Caco-2 (cell line): ENCODE measurements around the gene DNAH2. TPM values are rescaled to one million over a fixed set of nuclear protein-coding genes. Genes with fewer than 3 reads are reported as not detected.

Source experiments
- BruUV-seq: library from RNA; stranded (reverse); fragments of 400-500 nt; replicated peaks from 2 replicates; lab custom pipeline; 2021; lab: Mats Ljungman, UMichigan
- CTCF ChIA-PET: fragments of 300-600 bp; sonication (Branson Sonifier 250); formaldehyde crosslinking; loops from one replicate; lab custom pipeline; 2022; ENCODE audit warnings: antibody characterized with exemption; lab: Charles Lee
- POLR2A ChIA-PET: fragments of 300-600 bp; sonication (Branson Sonifier 250); formaldehyde crosslinking; loops from one replicate; lab custom pipeline; 2022; ENCODE audit warnings: antibody characterized with exemption; lab: Charles Lee
- DNase-seq, 2 experiments: peaks; one replicate each; pipeline versions ENCODE4 v3.0.0 to v3.0.0-alpha.2; 2020 to 2022
- H3K27me3 ChIP-seq: replicated peaks from 2 replicates; pipeline ENCODE4 v1.6.0; 2011; ENCODE audit warnings: low read length; ENCODE audit not compliant: control insufficient read depth, insufficient read depth
- H3K36me3 ChIP-seq: 2 replicates; pipeline ENCODE4 v1.5.1; 2011; ENCODE audit warnings: low read length; ENCODE audit not compliant: control insufficient read depth, insufficient read depth
- H3K4me1 ChIP-seq: fragments of 250-450 bp; sonication (Bioruptor Pico); 2 replicates; pipeline ENCODE4 v1.5.1; 2020; ENCODE audit warnings: mild to moderate bottlenecking
- H3K4me3 ChIP-seq: 2 replicates; pipeline ENCODE4 v1.5.1; 2011; ENCODE audit warnings: low read depth, mild to moderate bottlenecking, control low read depth, low read length
- H3K9me3 ChIP-seq: fragments of 250-450 bp; sonication (Bioruptor Pico); 2 replicates; pipeline ENCODE4 v1.5.1; 2020; ENCODE audit warnings: mild to moderate bottlenecking, moderate library complexity
- H3K27ac Mint-ChIP-seq: one replicate; pipeline ENCODE4 v1.8.0; 2022; ENCODE audit warnings: mixed read lengths; ENCODE audit not compliant: unreplicated experiment
- H3K27me3 Mint-ChIP-seq: one replicate; pipeline ENCODE4 v1.8.0; 2022; ENCODE audit warnings: mixed read lengths; ENCODE audit not compliant: insufficient read depth, unreplicated experiment
- H3K36me3 Mint-ChIP-seq: one replicate; pipeline ENCODE4 v1.8.0; 2022; ENCODE audit warnings: mild to moderate bottlenecking, mixed read lengths; ENCODE audit not compliant: insufficient read depth, unreplicated experiment
- H3K4me1 Mint-ChIP-seq: one replicate; pipeline ENCODE4 v1.8.0; 2022; ENCODE audit warnings: low read depth, mixed read lengths; ENCODE audit not compliant: unreplicated experiment
- H3K4me3 Mint-ChIP-seq: one replicate; pipeline ENCODE4 v1.8.0; 2022; ENCODE audit warnings: mild to moderate bottlenecking, moderate library complexity, mixed read lengths; ENCODE audit not compliant: unreplicated experiment
- H3K9me3 Mint-ChIP-seq: one replicate; pipeline ENCODE4 v1.8.0; 2022; ENCODE audit warnings: mixed read lengths; ENCODE audit not compliant: unreplicated experiment
- intact Hi-C: fragments of 100-400 bp; cut with micrococcal nuclease; formaldehyde crosslinking; loops from one replicate; pipeline ENCODE4 v1.10.0; 2022; ENCODE audit not compliant: unreplicated experiment
- total RNA-seq: library from RNA; stranded (reverse); gene quantifications from 2 replicates; pipeline ENCODE4 v1.2.3, GENCODE V29; 2022
- TF ChIP-seq, protein P1 (sequence below), 2 experiments: fragments of 200-600 bp in 1 of 2; IDR thresholded peaks; 1 replicate in 1 of 2; 2 replicates in 1 of 2; pipeline versions ENCODE4 v1.5.1 to v1.8.0; 2011 to 2022; ENCODE audit warnings: antibody characterized with exemption in 1 of 2, control low read depth in 1 of 2, inconsistent platforms in 1 of 2, low read depth in 1 of 2, low read length in 1 of 2, mild to moderate bottlenecking in 1 of 2, moderate library complexity in 1 of 2; ENCODE audit not compliant: insufficient read depth in 1 of 2, severe bottlenecking in 1 of 2, unreplicated experiment in 1 of 2

DNAH2 gene
- total RNA-seq, 1 experiment from 2014 or later: 1.9 TPM

GRCh38 chr17:7822126-7822525, 104.6 kb downstream of the DNAH2 start:
- Mint-ChIP-seq H3K4me1 (peaks cover 11% of the 10 kb centered on the region), H3K27ac (no peak overlapping the region), H3K9me3 (no peaks in the 10 kb centered on the region), H3K36me3 (no peaks in the 10 kb centered on the region), H3K4me3 (no peak overlapping the region), H3K27me3 (no peaks in the 10 kb centered on the region)
- ChIA-PET CTCF (interaction anchor here (0.6 to 1.0 kb wide), 2 partner anchors 76 to 78 kb away, joined by 3 to 5 read pairs; no protein-coding TSS in a partner anchor), POLR2A (no interaction called here)
- no TSS peak for BruUV-seq
- Histone ChIP-seq H3K36me3 (no peaks in the 10 kb centered on the region), H3K4me1 (peaks cover 6% of the 10 kb centered on the region), H3K27me3 (no peaks in the 10 kb centered on the region), H3K4me3 (no peak overlapping the region), H3K9me3 (no peaks in the 10 kb centered on the region)
- no peak for DNase-seq
- TF ChIP-seq, protein P1, sequence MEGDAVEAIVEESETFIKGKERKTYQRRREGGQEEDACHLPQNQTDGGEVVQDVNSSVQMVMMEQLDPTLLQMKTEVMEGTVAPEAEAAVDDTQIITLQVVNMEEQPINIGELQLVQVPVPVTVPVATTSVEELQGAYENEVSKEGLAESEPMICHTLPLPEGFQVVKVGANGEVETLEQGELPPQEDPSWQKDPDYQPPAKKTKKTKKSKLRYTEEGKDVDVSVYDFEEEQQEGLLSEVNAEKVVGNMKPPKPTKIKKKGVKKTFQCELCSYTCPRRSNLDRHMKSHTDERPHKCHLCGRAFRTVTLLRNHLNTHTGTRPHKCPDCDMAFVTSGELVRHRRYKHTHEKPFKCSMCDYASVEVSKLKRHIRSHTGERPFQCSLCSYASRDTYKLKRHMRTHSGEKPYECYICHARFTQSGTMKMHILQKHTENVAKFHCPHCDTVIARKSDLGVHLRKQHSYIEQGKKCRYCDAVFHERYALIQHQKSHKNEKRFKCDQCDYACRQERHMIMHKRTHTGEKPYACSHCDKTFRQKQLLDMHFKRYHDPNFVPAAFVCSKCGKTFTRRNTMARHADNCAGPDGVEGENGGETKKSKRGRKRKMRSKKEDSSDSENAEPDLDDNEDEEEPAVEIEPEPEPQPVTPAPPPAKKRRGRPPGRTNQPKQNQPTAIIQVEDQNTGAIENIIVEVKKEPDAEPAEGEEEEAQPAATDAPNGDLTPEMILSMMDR (IDR thresholded peaks at IDR 0.05; ENCODE audit: insufficient read depth in 1 of 2, low read depth in 1 of 2, low read length in 1 of 2, severe bottlenecking in 1 of 2, unreplicated experiment in 1 of 2): no peak
- intact Hi-C loops: loop anchor here (1.0 to 5.0 kb wide), 3 partner anchors 35 to 79 kb away; partner anchors contain the start of gene NAA38

- Mint-ChIP-seq H3K9me3 (no peaks in the 10 kb centered on the region), H3K27ac (no peak overlapping the region), H3K4me1 (peaks cover 10% of the 10 kb centered on the region), H3K4me3 (no peak overlapping the region), H3K27me3 (no peaks in the 10 kb centered on the region), H3K36me3 (no peaks in the 10 kb centered on the region)
- intact Hi-C loops: loop anchor here (5.0 kb wide), 1 partner anchor 74 kb away; no protein-coding TSS in a partner anchor
- ChIA-PET POLR2A (no interaction called here), CTCF (no interaction called here)
- BruUV-seq: no TSS peak
- Histone ChIP-seq H3K4me3 (no peak overlapping the region), H3K4me1 (no peaks in the 10 kb centered on the region), H3K27me3 (no peaks in the 10 kb centered on the region), H3K36me3 (no peaks in the 10 kb centered on the region), H3K9me3 (no peaks in the 10 kb centered on the region)
- no peak for DNase-seq
- TF ChIP-seq, protein P1 (IDR thresholded peaks at IDR 0.05; ENCODE audit: insufficient read depth in 1 of 2, low read depth in 1 of 2, low read length in 1 of 2, severe bottlenecking in 1 of 2, unreplicated experiment in 1 of 2): no peak
Measured at GRCh38 chr17:7823581-7824001, 106.0 kb downstream of the DNAH2 start.

- BruUV-seq: no TSS peak
- POLR2A ChIA-PET: no interaction called here
- Histone ChIP-seq H3K4me3 (no peak overlapping the region), H3K4me1 (no peaks in the 10 kb centered on the region), H3K27me3 (no peaks in the 10 kb centered on the region), H3K36me3 (no peaks in the 10 kb centered on the region), H3K9me3 (no peaks in the 10 kb centered on the region)
- TF ChIP-seq, protein P1 (IDR thresholded peaks at IDR 0.05; ENCODE audit: insufficient read depth in 1 of 2, low read depth in 1 of 2, low read length in 1 of 2, severe bottlenecking in 1 of 2, unreplicated experiment in 1 of 2): no peak
- Mint-ChIP-seq H3K4me3 (no peak overlapping the region), H3K27ac (no peak overlapping the region), H3K9me3 (no peaks in the 10 kb centered on the region), H3K27me3 (no peaks in the 10 kb centered on the region), H3K36me3 (no peaks in the 10 kb centered on the region), H3K4me1 (peaks cover 10% of the 10 kb centered on the region)
- intact Hi-C loops: loop anchor here (5.0 kb wide), 1 partner anchor 73 kb away; no protein-coding TSS in a partner anchor
- CTCF ChIA-PET: interaction anchor here (0.8 to 1.2 kb wide), 3 partner anchors 33 to 81 kb away, joined by 3 to 5 read pairs (median 5); partner anchors contain the start of gene NAA38
- no peak for DNase-seq
Measured at GRCh38 chr17:7824021-7824924, 106.7 kb downstream of the DNAH2 start.
